Measurements from ENCODE around the gene SUMO1. TPM values are rescaled to one million over a fixed set of nuclear protein-coding genes. Genes with fewer than 3 reads are reported as not detected.

The SUMO1 gene
- total RNA-seq = 88.4 and 111 TPM in 2 replicates

DNA sequence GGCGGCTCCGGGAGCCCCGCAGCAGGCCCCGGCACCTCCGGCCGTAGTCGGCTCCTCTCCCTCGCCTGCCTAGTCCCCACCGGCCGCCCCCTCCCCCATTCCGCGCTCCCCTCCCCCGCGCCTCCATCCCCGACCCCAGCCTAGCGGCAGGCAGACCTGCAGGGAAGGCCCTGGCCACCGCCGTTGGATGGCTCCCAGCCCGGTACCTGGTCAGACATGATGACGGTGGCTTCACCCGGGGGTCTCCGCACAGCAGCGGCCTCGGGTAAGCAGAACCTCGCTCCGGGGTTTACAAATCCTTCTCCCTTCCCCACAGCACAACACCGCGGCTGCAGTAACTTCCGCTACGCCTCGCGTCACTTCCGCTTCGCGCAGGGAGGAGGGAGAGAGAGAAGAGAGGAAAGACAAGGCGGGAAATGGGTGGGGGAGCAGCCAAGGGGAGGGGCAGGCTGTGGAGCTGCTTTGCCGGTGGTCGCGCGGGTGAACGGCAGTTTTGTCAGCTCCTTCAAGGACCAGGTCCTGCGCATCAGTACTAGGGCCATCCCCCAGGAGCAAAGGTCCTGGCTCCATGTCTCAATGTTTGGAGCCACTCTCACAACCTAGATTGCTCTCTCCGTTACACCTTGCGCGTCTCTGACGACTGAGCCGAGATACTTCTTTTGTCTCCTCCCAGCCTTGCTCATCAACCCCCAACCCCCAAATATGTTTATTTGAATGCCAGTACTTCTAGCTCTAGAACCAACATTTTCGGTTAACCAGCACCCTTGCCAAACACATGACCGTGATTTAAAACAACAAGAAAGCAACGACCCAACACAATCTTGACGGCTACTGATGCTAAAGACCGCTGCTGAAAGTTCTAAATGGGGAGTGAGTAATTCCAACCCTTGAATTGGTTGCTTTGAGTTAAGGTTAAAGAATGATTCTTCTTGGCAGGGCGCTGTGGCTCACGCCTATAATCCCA lies at the start of gene SUMO1:
SUMO1 (minus strand) TSS at position 364 of the 964 bp plus-strand sequence; CDS start at position 218, 146 bp downstream.

DNA sequence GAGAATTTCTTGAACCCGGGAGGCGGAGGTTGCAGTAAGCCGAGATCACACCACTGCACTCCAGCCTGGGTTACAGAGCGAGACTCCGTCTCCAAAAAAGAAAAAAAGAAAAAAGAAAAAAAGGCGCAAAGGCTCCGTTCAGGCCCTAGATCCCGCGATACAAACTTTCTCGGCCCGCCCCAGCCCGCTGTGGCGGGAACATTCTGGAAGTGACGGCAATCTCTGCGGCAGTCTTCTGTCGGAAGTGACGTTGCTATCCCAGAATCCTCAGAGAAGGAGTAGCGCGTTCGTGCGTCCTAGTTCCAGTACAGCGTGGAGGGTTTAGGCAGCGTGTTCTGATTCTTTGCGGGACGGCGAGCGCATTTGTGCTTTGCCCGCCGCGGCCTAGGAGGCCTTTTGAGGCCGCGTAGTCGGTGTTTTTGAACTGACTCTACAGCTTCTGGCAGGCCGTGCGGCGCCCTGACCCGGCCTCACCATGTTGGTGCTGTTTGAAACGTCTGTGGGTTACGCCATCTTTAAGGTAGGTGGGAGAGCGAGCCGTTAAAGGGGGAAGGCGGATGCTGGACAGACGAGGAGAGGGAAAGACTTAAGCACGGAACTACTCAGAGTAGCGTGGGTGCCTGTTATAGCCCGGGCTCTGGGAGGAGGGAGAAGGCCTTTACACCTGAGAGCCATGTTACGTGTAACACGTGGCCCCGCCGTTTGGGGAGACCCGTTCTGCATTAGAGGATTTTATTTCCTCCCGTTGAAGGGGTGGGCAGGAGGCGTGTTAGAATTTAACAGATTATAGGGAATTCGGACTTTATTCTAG lies 27.3 kb upstream of the SUMO1 start, which contains the start of gene NOP58:
NOP58 (plus strand) TSS at position 297 of the 811 bp plus-strand sequence; CDS start at position 476, 179 bp downstream.

Other genes starting within 250 kb of the SUMO1 start
- 30.6 and 31.8 TPM in 2 replicates for gene FZD7, start 204.7 kb downstream of the SUMO1 start, total RNA-seq
- not detected in 2 replicates for gene KIAA2012, start 165.3 kb downstream of the SUMO1 start, total RNA-seq
- 50.7 and 72.5 TPM in 2 replicates for gene NOP58, start 27.2 kb upstream of the SUMO1 start, total RNA-seq
- 11.4 and 13.4 TPM in 2 replicates for gene BMPR2, start 137.7 kb upstream of the SUMO1 start, total RNA-seq